ENCODE results near the gene PACSIN2.

The PACSIN2 gene

GRCh38 chr22:42878561-42879305 is 136.2 kb downstream of the PACSIN2 start:
- DNase-seq (ENCODE audit: low read depth, low spot score), result no peak
- no peak overlapping the region for H3K4me3 ChIP-seq (ENCODE audit: low read depth, low read length)
- POLR2A ChIA-PET, result interaction anchor here (0.6 kb wide), 1 partner anchor 211 kb away, joined by 3 read pairs; no protein-coding TSS in a partner anchor
- TF ChIP-seq CTCF (IDR thresholded peaks at IDR 0.05; ENCODE audit: insufficient read depth, low read length, missing control alignments), result no peak
- CTCF ChIA-PET, result no interaction called here

GRCh38 chr22:42877597-42878340 is 137.2 kb downstream of the PACSIN2 start:
- no peak for TF ChIP-seq CTCF (IDR thresholded peaks at IDR 0.05; ENCODE audit: insufficient read depth, low read length, missing control alignments)

GRCh38 chr22:42877158-42877557 is 137.8 kb downstream of the PACSIN2 start:
- ChIA-PET POLR2A (no interaction called here), CTCF (interaction anchor here (1.0 to 1.8 kb wide), 2 partner anchors 10 to 57 kb away, joined by 3 to 7 read pairs; no protein-coding TSS in a partner anchor)
- DNase-seq (ENCODE audit: low read depth, low spot score), result no peak
- TF ChIP-seq CTCF (IDR thresholded peaks at IDR 0.05; ENCODE audit: insufficient read depth, low read length, missing control alignments), result no peak
- no peak overlapping the region for H3K4me3 ChIP-seq (ENCODE audit: low read depth, low read length)

More at GRCh38 chr22:42877597-42878340, 137.2 kb downstream of the PACSIN2 start:
- no peak overlapping the region for H3K4me3 ChIP-seq (ENCODE audit: low read depth, low read length)
- ChIA-PET CTCF (interaction anchor here (1.0 to 1.8 kb wide), 2 partner anchors 10 to 58 kb away, joined by 3 to 7 read pairs; no protein-coding TSS in a partner anchor), POLR2A (no interaction called here)
- DNase-seq (ENCODE audit: low read depth, low spot score), result no peak

GRCh38 chr22:42876041-42876440 is 138.9 kb downstream of the PACSIN2 start:
- CTCF ChIA-PET, result interaction anchor here (1.8 kb wide), 1 partner anchor 9 kb away, joined by 7 read pairs; no protein-coding TSS in a partner anchor
- H3K4me3 ChIP-seq (ENCODE audit: low read depth, low read length), result no peak overlapping the region
- POLR2A ChIA-PET, result no interaction called here
- no peak for DNase-seq (ENCODE audit: low read depth, low spot score)
- no peak for TF ChIP-seq CTCF (IDR thresholded peaks at IDR 0.05; ENCODE audit: insufficient read depth, low read length, missing control alignments)

- DNase-seq (ENCODE audit: low read depth, low spot score), result no peak
- POLR2A ChIA-PET, result no interaction called here
- H3K4me3 ChIP-seq (ENCODE audit: low read depth, low read length), result no peak overlapping the region
- CTCF ChIA-PET, result no interaction called here
- no peak for TF ChIP-seq CTCF (IDR thresholded peaks at IDR 0.05; ENCODE audit: insufficient read depth, low read length, missing control alignments)
These were observed 140.9 kb downstream of the PACSIN2 start for GRCh38 chr22:42874010-42874409.

GRCh38 chr22:42873356-42873755 is 141.6 kb downstream of the PACSIN2 start:
- no peak overlapping the region for H3K4me3 ChIP-seq (ENCODE audit: low read depth, low read length)
- CTCF ChIA-PET, result interaction anchor here (0.8 kb wide), 1 partner anchor 22 kb away, joined by 4 read pairs; no protein-coding TSS in a partner anchor
- POLR2A ChIA-PET, result no interaction called here
- no peak for TF ChIP-seq CTCF (IDR thresholded peaks at IDR 0.05; ENCODE audit: insufficient read depth, low read length, missing control alignments)
- no peak for DNase-seq (ENCODE audit: low read depth, low spot score)
